HG03103 (cell line): ENCODE data around the gene CTNS.
"Not testable (repeated sequence)": the region's sequence is repeated elsewhere in the genome, so short reads cannot be mapped to it uniquely, and the experiment has no call there.

Source experiments
- ATAC-seq: cut with Tn5 transposase; IDR thresholded peaks from one replicate; pipeline ENCODE4 v1.9.1; 2021; ENCODE audit warnings: low read depth; ENCODE audit not compliant: unreplicated experiment

CTNS gene

GRCh38 chr17:3681565-3681964, 45.0 kb downstream of the CTNS start:
- no peak for ATAC-seq

- no peak for ATAC-seq
Measured at GRCh38 chr17:3682033-3682432, 45.5 kb downstream of the CTNS start.

- ATAC-seq, result no peak
Measured at GRCh38 chr17:3683054-3683511, 46.5 kb downstream of the CTNS start.

- no peak for ATAC-seq
Measured at GRCh38 chr17:3685174-3685573, 48.6 kb downstream of the CTNS start.

- ATAC-seq, result no peak
Measured at GRCh38 chr17:3688027-3688553, 51.5 kb downstream of the CTNS start.

- no peak for ATAC-seq
Measured at GRCh38 chr17:3688852-3689261, 52.3 kb downstream of the CTNS start.

GRCh38 chr17:3689262-3690093, 52.9 kb downstream of the CTNS start:
- no peak for ATAC-seq

GRCh38 chr17:3690094-3690715, 53.6 kb downstream of the CTNS start:
- no peak for ATAC-seq

GRCh38 chr17:3691617-3692067, 55.1 kb downstream of the CTNS start:
- no peak for ATAC-seq

- ATAC-seq, result no peak
Measured at GRCh38 chr17:3692346-3692745, 55.8 kb downstream of the CTNS start.

GRCh38 chr17:3693141-3693540, 56.6 kb downstream of the CTNS start:
- ATAC-seq, result no peak

- ATAC-seq, result no peak
Measured at GRCh38 chr17:3693829-3694231, 57.3 kb downstream of the CTNS start.

- ATAC-seq, result no peak
Measured at GRCh38 chr17:3695129-3695722, 58.7 kb downstream of the CTNS start.

- ATAC-seq, result no peak
Measured at GRCh38 chr17:3695723-3696411, 59.3 kb downstream of the CTNS start, which contains the start of gene P2RX5. Gene P2RX5, minus strand, starts transcription at chr17:3696155. Its CDS starts 150 bp downstream, at chr17:3696005.

GRCh38 chr17:3697103-3697476, 60.5 kb downstream of the CTNS start:
- no peak for ATAC-seq

- ATAC-seq, result no peak
Measured at GRCh38 chr17:3698139-3698538, 61.6 kb downstream of the CTNS start.

- no peak for ATAC-seq
Measured at GRCh38 chr17:3699951-3700350, 63.4 kb downstream of the CTNS start.

GRCh38 chr17:3702041-3702539, 65.5 kb downstream of the CTNS start:
- not testable (repeated sequence) for ATAC-seq

GRCh38 chr17:3704931-3705717, 68.6 kb downstream of the CTNS start:
- ATAC-seq, result no peak

- ATAC-seq, result not testable (repeated sequence)
Measured at GRCh38 chr17:3705718-3705984, 69.1 kb downstream of the CTNS start.
